SJSA1 (cell line): ENCODE measurements around the gene VPS13C. TPM values are rescaled to one million over a fixed set of nuclear protein-coding genes. Genes with fewer than 3 reads are reported as not detected.
A peak's percentile ranks its signal among the peaks of the same experiment; 100 is the strongest.
"Not testable (repeated sequence)": the region's sequence is repeated elsewhere in the genome, so short reads cannot be mapped to it uniquely, and the experiment has no call there.

Experiments used
- DNase-seq, 2 experiments: peaks; one replicate each; pipeline ENCODE4 v3.0.0-alpha.2; 2015 to 2020; ENCODE audit warnings: low spot score in 2 of 2, low read depth in 1 of 2
- H3K27ac ChIP-seq: fragments of 250-450 bp; sonication (Bioruptor Pico); 2 replicates; pipeline ENCODE4 v1.5.1; 2020; ENCODE audit warnings: mild to moderate bottlenecking, moderate library complexity
- H3K27me3 ChIP-seq: fragments of 250-450 bp; sonication (Bioruptor Pico); replicated peaks from 2 replicates; pipeline ENCODE4 v1.5.1; 2020; ENCODE audit warnings: mild to moderate bottlenecking, moderate library complexity
- H3K36me3 ChIP-seq: fragments of 250-450 bp; sonication (Bioruptor Pico); 2 replicates; pipeline ENCODE4 v1.5.1; 2020; ENCODE audit warnings: mild to moderate bottlenecking
- H3K4me1 ChIP-seq: fragments of 250-450 bp; sonication (Bioruptor Pico); replicated peaks from 2 replicates; pipeline ENCODE4 v1.6.1; 2021; ENCODE audit warnings: mild to moderate bottlenecking
- H3K4me3 ChIP-seq: fragments of 250-450 bp; sonication (Bioruptor Pico); 2 replicates; pipeline ENCODE4 v1.5.1; 2020; ENCODE audit warnings: mild to moderate bottlenecking
- H3K9me3 ChIP-seq: fragments of 250-450 bp; sonication (Bioruptor Pico); replicated peaks from 2 replicates; pipeline ENCODE4 v1.5.1; 2020; ENCODE audit warnings: mild to moderate bottlenecking
- total RNA-seq: library from RNA; depleted of rRNA; stranded (reverse); fragments of >200 nt; shearing (Covaris generic); gene quantifications from 2 replicates; pipeline ENCODE4 v1.2.3, GENCODE V29; 2014

Gene VPS13C
- total RNA-seq, 1 experiment from 2014 or later: 25.1 TPM

GRCh38 chr15:62048254-62048653, 12.0 kb downstream of the VPS13C start:
- not testable (repeated sequence) for H3K9me3 ChIP-seq, H3K4me1 ChIP-seq, DNase-seq, H3K27ac ChIP-seq, H3K27me3 ChIP-seq, H3K4me3 ChIP-seq, H3K36me3 ChIP-seq

- DNase-seq: no peak
- Histone ChIP-seq H3K36me3 (no peaks in the 10 kb centered on the region), H3K4me1 (no peaks in the 10 kb centered on the region), H3K27ac (no peak overlapping the region), H3K9me3 (no peaks in the 10 kb centered on the region), H3K4me3 (no peak overlapping the region), H3K27me3 (no peaks in the 10 kb centered on the region)
These were observed 12.9 kb downstream of the VPS13C start for GRCh38 chr15:62047282-62047827.

- Histone ChIP-seq H3K9me3 (no peaks in the 10 kb centered on the region), H3K27me3 (no peaks in the 10 kb centered on the region), H3K27ac (no peak overlapping the region), H3K4me1 (no peaks in the 10 kb centered on the region), H3K4me3 (no peak overlapping the region), H3K36me3 (no peaks in the 10 kb centered on the region)
- DNase-seq: no peak
These were observed 14.0 kb downstream of the VPS13C start for GRCh38 chr15:62046078-62046743.

- H3K36me3 ChIP-seq: peaks cover 9% of the 10 kb centered on the region
- peaks cover 8% of the 10 kb centered on the region for H3K4me1 ChIP-seq
- H3K4me3 ChIP-seq: no peak overlapping the region
- DNase-seq: peak in 1 of 2 experiments; percentile 38
- H3K27ac ChIP-seq: no peak overlapping the region
- no peaks in the 10 kb centered on the region for H3K9me3 ChIP-seq
- no peaks in the 10 kb centered on the region for H3K27me3 ChIP-seq
These were observed 24.9 kb downstream of the VPS13C start for GRCh38 chr15:62035256-62035924.

GRCh38 chr15:62027916-62028315, 32.3 kb downstream of the VPS13C start:
- DNase-seq: no peak
- no peak overlapping the region for H3K27ac ChIP-seq
- no peak overlapping the region for H3K4me3 ChIP-seq
- H3K9me3 ChIP-seq: no peaks in the 10 kb centered on the region
- no peaks in the 10 kb centered on the region for H3K4me1 ChIP-seq
- no peaks in the 10 kb centered on the region for H3K27me3 ChIP-seq
- H3K36me3 ChIP-seq: peaks cover 2% of the 10 kb centered on the region

- Histone ChIP-seq H3K9me3 (no peaks in the 10 kb centered on the region), H3K36me3 (no peaks in the 10 kb centered on the region; the same call in 1 of the 2 replicates), H3K27ac (no peak overlapping the region), H3K4me3 (no peak overlapping the region), H3K27me3 (no peaks in the 10 kb centered on the region), H3K4me1 (no peaks in the 10 kb centered on the region)
- DNase-seq: no peak
These were observed 33.0 kb downstream of the VPS13C start for GRCh38 chr15:62027263-62027565.

GRCh38 chr15:62026487-62027262, 33.6 kb downstream of the VPS13C start:
- Histone ChIP-seq H3K27ac (no peak overlapping the region), H3K9me3 (no peaks in the 10 kb centered on the region), H3K36me3 (no peaks in the 10 kb centered on the region; the same call in 1 of the 2 replicates), H3K4me1 (no peaks in the 10 kb centered on the region), H3K4me3 (no peak overlapping the region), H3K27me3 (no peaks in the 10 kb centered on the region)
- no peak for DNase-seq

GRCh38 chr15:62021991-62022600, 38.2 kb downstream of the VPS13C start:
- no peak for DNase-seq
- peaks cover 5% of the 10 kb centered on the region for H3K36me3 ChIP-seq
- no peak overlapping the region for H3K27ac ChIP-seq
- no peak overlapping the region for H3K4me3 ChIP-seq
- 0 out of 2 replicates have a peak, but pooled peaks cover 2% of the 10 kb centered on the region for H3K9me3 ChIP-seq
- no peaks in the 10 kb centered on the region for H3K4me1 ChIP-seq
- H3K27me3 ChIP-seq: no peaks in the 10 kb centered on the region

- 0 out of 2 replicates have a peak, but pooled peaks cover 2% of the 10 kb centered on the region for H3K9me3 ChIP-seq
- no peak for DNase-seq
These were observed 39.6 kb downstream of the VPS13C start for GRCh38 chr15:62020576-62021160.

GRCh38 chr15:62005354-62005753, 54.9 kb downstream of the VPS13C start:
- not testable (repeated sequence) for H3K27me3 ChIP-seq, H3K27ac ChIP-seq, H3K4me1 ChIP-seq, H3K4me3 ChIP-seq, H3K9me3 ChIP-seq, DNase-seq
- H3K36me3 ChIP-seq: peaks cover 19% of the 10 kb centered on the region

More at GRCh38 chr15:62020576-62021160, 39.6 kb downstream of the VPS13C start:
- no peaks in the 10 kb centered on the region for H3K27me3 ChIP-seq
- H3K4me3 ChIP-seq: no peak overlapping the region
- H3K4me1 ChIP-seq: no peaks in the 10 kb centered on the region
- peaks cover 9% of the 10 kb centered on the region for H3K36me3 ChIP-seq
- no peak overlapping the region for H3K27ac ChIP-seq

DNA sequence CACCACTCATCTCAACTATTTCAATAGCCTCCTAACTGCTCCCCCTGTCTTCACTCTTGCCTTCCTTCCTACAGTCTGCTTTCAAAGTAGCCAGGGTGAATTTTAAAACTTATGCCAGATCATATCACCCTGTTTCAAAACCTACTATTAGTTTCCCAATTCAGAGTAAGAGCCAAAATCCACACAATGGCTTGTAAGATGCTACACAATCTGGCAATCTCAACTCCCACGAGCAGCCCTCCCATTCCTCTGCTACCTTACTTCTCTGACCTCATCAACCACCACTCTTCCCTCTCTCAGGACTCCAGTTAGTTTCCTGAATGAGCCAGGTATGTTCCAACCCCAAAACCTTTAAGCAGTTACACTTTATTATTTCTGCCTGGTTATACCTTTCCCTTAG, 62.5 kb downstream of the VPS13C start:
- H3K4me3 ChIP-seq: no peak overlapping the region
- H3K9me3 ChIP-seq: no peaks in the 10 kb centered on the region

DNA sequence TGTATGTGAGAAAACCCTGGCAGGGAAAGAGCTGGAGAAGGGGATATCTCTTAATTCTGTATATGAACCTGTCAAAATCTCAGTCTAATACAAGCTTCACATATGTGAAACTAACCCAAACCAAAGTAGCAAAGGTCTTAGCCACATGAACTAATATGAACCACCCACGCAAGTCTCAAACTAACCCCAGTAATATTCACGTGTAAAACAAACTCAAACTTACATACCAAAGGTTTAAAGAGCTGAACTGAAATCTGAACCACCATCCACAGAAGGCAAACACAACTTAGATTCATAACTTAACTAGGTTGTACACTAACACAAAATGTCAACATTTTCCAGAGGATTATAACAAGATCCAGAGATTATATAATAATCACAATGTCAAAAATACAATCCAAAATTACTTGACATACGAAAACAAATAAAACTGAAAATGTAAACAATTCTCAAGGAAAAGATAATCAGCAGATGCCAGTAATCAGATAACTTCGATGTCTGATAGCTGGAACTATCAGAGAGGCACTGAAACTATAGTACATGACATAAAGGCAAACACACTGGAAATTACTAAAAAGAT, 64.1 kb downstream of the VPS13C start:
- Histone ChIP-seq H3K9me3 (no peaks in the 10 kb centered on the region), H3K36me3 (no peaks in the 10 kb centered on the region), H3K27me3 (no peaks in the 10 kb centered on the region), H3K4me3 (no peak overlapping the region), H3K27ac (no peak overlapping the region), H3K4me1 (no peaks in the 10 kb centered on the region)
- no peak for DNase-seq

More for the DNA sequence above, 62.5 kb downstream of the VPS13C start:
- no peak overlapping the region for H3K27ac ChIP-seq
- H3K27me3 ChIP-seq: no peaks in the 10 kb centered on the region
- no peak for DNase-seq
- H3K4me1 ChIP-seq: no peaks in the 10 kb centered on the region
- H3K36me3 ChIP-seq: no peaks in the 10 kb centered on the region; the same call in 1 of the 2 replicates

DNA sequence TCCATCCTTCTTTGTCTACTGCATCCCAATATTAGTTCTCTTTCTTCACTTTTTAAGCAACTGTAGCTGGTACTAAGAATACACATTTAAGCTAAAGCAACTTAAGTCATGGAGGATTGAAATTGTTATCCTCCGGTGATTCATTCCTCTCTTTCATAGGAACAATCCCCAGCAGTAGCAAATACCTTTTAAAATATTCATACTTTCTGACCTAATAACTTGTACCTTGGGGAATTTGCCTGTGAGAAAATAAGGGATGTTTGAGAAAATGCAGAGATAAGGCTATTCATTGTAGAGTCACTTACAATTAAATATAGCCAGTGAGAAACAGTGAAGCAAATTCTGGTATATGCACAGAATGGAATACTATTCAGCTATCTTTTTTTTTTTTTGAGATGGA, 66.0 kb downstream of the VPS13C start:
- no peaks in the 10 kb centered on the region for H3K27me3 ChIP-seq
- no peak overlapping the region for H3K4me3 ChIP-seq
- no peak overlapping the region for H3K27ac ChIP-seq
- H3K9me3 ChIP-seq: no peaks in the 10 kb centered on the region
- no peaks in the 10 kb centered on the region for H3K4me1 ChIP-seq
- peak in 1 of 2 experiments; percentile 1 for DNase-seq
- H3K36me3 ChIP-seq: peaks cover 2% of the 10 kb centered on the region; the same call in 1 of the 2 replicates
